SW 1271 (cell line): Measurements from ENCODE around the gene GGTA1.
"Not testable (repeated sequence)": the region's sequence is repeated elsewhere in the genome, so short reads cannot be mapped to it uniquely, and the experiment has no call there.

ENCODE experiments used
- DNase-seq, 2 experiments: peaks; one replicate each; lab custom pipeline; 2025; lab: John Stamatoyannopoulos, UW

Gene GGTA1

DNA sequence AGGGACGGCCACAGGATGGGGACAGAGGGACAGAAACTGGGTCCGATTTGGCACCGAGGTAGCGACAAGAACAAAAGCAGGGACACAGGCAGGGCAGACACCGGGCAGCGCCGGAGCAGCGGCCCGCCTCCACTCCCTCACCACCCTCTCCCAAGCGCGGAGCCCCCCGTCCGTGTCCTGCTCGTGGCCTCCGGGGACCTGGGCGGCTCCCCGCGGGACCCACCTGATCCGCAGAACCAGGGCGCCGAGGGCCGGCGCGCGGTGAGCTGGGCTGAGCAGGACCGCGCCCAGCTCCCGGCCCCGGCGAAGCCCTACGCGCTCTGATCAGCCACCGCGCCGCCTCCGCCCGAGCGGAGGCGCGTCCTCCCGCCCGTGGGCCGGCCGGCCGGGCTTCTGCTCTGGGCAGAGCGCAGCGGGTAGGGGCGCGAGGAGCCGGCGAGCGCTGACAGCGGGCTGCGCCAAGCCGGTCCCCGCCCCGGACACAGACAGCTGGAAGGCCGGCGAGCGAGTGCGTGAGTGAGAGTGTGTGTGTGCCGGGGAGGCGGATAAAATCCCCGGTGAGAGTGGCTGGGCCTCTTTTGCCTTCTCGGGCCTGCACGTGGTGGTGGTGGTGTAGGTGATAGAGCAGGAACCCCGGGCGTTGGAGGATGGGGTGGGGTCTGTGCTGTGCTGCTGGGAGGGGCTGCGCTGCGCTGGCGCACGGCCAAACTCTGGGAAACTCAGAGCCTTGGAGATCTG lies at the start of gene GGTA1:
GGTA1 (minus strand) TSS at position 418 of the 738 bp plus-strand sequence. CDS start 31,922 bp downstream, outside the sequence.
- DNase-seq, result peak in 1 of 2 experiments; percentile 44

DNA sequence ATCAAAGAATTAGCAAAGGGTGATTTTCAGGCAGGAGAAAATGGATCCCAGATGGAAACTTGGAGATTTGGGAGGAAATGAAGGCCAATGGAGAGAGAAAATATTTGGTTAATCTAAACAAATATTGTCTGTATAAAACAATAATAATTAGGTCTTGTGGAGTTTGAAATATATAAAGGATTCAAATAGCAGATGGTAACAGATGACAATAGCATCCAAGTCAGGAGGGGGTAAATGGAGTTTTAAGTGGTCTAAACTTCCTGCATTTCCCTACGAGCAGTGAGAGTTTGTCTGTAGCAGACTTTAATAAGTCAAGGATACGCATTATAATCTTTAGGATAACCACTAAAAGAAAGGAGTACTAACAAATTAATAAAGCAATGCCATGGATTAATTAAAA lies 49.0 kb upstream of the GGTA1 start:
- no peak for DNase-seq

DNA sequence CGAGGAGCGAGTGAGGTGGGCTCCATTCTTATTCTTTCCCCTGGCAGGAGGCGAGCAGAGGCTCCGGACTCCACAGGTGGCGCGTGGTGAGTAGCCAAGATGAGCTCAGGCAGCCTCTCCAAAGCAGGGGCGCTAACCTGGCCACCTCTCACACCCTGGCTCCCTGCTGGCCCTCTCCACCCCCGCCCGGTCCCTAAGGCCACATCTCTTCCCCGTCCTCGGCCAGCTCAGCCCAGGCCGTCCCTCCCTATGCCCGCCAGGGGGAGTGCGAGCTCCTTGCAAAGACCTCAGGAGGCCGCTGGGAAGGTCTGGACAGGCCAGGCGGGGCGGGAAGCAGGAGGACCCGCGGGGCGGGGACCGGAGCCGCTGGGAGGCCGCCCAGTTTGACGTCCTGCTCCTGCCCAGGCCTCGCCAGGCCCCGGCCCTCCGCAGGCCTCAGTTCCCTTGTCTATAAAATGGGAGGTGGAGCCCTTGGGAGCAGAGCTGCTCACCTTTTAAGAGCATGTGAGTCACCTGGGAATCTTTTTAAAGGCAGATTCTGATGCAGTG lies 46.3 kb upstream of the GGTA1 start:
- DNase-seq, result peak; percentile 92 to 94

DNA sequence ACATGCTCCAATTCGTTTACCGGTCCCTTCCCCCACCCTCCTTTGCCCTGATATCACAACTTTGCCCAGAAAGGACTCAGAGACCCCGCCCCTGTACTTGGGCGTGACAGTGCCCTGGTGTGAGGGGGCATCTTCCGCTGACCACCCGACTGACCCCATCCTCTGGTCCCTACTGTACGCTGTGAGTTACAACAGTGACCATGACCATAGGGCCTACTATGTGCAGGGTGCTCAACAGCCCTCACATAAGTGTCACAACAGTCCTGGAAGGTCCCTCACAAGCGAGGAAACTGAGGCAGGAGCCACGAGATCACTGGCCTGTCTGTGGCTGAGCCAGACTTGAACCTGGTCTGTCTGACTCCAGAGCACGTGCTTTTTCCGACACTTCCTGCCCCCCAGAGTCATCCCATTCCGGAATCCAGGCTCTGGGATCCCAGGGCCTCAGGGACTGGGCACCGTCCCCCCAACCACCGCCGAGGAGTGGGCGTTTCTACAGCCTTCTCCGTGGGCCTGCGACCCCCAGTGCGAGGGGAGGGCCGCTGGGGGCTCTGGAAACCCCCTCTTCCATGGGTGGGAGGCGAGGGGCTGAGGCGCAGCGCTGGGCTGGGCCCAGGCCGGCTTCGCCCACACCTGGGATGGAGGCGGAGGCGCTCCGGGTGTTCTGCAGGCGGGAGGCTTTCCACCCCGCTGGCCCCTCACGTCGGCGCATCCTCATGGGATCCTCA lies 45.7 kb upstream of the GGTA1 start:
- no peak for DNase-seq

DNA sequence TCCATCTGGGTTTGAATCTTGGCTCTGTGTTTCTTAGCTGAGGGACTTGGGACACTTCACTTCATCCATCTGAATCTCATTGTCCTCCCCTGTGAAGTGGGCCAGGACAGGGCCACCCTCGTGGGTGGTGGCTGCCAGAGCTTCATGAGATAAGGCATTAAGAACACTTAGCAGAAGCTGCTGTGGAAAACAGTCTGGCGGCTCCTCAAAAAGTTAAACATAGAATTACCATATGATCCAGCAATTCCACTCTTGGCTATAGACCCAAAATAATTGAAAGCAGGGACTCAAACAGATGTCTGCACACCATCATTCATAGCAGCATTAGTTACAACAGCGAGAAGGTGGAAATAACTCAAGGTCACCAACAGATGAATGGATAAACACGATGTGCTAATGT lies 42.4 kb upstream of the GGTA1 start:
- no peak for DNase-seq

DNA sequence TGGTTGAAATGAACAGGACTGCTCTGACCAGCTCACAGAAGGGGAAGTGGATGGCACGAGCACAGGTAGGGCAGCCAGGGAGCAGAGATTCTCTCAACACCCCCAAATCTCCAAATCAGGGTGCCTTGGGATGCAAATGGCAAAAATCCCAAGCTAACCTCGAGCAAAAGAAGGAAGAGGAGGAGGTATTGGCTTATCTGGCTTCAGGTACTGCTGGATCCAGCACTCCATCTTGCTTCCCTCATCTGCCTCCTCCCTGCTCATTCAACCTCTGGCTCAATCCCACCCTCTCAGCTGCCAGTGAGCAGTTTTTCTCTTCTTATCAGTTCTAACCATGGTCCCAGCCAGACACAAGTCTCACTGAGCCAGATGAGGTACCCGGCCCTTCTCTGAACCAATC lies 41.6 kb upstream of the GGTA1 start:
- DNase-seq, result no peak

DNA sequence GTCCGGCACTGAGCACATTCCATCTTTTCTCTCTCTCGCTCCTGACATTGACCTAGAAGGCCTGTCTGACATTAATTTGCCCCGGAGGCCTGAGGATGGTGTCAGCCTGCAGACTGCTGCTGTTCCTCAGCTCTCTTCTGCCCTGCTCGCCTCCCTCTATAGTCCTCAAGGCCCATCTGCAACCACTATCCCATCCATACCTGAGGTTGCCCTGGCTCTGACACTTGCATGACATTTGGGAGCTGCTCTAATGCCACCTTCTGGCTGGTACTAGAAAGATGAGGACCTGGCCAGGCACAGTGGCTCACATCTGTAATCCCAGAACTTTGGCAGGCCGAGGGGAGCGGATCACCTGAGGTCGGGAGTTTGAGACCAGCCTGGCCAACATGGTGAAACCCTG lies 38.6 kb upstream of the GGTA1 start:
- peak in 1 of 2 experiments; percentile 29 for DNase-seq

DNA sequence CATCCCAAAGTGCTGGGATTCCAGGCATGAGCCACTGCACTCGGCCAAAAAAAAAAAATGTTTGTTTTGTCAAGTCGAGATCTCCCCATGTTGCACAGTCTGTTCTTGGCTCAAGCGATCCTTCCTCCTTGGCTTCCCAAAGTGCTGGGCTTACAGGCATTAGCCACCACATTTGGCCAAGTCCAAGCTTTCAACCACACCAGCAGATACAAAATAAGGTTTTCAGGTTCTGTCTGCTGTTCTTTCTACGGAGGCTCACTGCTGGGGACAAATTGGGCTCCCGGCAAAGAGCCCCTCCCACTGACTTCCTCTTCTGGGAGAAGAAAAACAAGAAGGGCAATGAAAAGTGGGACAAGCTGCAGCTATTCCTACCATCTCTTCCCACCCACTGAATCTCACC lies 37.6 kb upstream of the GGTA1 start:
- DNase-seq, result no peak

DNA sequence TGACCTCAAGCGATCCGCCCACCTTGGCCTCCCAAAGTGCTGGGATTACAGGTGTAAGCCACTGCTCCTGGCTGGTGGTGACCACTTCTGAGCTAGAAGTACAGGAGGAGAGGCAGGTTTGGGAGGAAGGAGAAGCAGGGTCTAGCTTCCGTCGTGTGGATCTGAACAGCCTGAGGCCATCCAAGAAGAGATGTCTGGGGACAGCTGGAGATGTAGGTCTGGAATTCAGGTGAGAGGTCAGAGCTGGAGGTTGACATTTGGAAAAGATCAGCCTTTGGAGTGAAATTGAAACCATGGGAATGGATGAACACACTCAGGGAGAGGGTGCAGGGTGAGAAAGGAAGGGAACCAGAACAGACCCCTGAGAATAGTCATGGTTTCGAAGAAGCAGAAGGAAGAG lies 33.2 kb upstream of the GGTA1 start:
- no peak for DNase-seq

DNA sequence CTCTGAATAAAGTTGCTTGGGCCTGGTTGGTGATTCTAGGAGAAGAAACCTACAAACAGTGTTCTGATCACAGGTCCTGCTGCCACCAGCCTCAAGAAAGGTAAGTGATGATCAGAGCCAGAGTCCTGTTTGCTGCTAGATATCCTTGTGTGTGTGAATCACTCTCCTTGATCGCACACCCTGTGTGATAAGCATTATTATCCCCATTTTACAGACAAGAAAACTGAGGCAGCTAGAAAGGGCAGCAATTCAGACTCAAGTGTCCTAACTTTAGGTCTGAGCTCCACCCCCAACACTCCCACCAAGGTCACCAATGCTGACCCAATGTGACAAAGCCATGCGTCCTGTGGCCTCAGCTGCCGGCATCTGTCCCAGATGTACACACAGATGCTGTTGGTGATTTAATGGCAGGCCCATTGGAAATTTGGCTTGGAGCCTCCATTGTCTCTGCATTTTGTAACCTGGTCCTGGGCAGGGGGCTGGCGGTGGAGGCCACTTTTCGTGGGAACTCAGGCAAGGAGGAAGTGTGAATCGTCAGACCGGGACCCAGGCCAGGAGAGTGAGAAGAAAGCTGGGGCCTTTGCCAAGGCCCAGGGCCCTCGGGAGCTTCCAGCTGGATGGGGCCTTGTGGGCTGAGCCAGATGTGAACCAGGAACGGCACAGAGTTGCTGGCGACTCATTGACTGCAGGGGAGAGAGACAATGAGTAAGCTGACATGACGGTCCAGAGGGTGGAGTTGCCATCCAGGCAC lies 29.8 kb upstream of the GGTA1 start:
- DNase-seq, result peak in 1 of 2 experiments; percentile 48

DNA sequence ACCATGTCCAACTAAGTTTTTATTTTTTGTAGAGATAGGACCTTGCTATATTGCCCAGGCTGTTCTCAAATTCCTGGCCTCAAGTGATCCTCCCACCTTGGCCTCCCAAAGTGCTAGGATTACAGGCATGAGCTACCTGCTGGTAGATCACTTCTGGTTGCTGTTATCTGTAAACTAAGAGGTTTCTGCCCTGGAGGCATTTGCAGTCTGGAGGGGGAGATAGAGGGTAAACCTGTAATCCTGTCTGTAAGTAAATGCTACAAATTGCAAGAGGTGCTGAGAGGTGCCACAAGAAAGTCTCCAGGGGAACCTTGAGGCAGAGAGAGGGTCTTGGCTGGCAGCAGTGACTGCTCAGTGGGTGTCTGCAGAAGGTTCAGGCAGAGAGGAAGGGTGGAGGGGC lies 29.0 kb upstream of the GGTA1 start:
- no peak for DNase-seq

DNA sequence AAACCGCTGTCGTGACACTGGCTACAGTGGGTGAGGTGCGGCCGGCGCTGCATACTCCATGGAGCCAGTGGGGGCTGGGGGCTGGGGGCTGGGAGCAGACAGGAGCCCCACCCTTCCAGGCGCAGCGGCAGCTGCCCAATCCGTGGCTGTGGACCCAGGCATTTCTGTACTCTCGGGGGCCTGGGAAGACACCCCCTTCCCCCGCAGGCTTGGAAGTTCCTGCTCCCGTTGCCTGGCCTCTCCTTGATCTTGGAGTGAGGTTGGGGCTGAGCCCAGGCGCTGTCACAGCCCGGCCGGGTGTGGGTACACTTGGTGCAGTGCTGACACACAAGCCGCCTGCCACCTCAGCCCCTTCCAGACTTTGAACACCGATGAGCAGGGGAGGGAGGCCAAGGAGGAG lies 27.7 kb upstream of the GGTA1 start:
- DNase-seq, result no peak

DNA sequence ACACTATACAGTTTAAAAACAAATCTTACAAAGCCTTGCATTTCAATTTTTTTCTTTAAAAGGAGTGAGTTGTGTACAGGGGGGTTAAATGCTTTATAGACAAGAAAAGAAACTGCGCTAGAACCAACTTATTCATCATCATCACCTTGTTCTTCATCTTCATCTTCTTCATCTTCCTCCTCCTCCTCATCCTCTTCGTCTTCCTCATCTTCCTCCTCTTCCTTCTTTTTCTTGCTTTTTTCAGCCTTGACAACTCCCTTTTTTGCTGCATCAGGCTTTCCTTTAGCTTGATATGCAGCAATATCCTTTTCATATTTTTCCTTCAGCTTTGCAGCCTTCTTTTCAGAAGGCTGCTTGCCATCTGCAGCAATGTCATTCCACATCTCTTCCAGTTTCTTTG lies 20.0 kb upstream of the GGTA1 start:
- not testable (repeated sequence) for DNase-seq

DNA sequence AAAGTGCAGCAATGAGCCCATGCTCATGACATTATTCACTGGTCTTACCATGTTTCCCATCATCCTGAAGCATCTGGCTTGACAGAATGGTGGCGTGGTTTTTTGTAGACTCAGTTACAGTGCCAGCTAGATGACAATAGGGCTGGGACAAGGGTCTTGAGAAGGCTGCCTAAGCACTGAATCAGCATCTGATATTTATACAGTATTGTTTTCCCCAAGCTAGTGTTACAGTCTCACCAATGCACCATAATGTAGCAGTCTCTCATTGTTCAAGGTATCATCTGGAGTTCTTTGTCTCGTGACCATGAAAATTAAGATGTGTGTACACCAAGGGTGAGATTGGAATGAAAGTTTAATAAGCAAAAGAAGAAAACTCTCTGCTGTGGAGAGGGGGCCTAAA lies 19.0 kb upstream of the GGTA1 start:
- DNase-seq, result no peak

DNA sequence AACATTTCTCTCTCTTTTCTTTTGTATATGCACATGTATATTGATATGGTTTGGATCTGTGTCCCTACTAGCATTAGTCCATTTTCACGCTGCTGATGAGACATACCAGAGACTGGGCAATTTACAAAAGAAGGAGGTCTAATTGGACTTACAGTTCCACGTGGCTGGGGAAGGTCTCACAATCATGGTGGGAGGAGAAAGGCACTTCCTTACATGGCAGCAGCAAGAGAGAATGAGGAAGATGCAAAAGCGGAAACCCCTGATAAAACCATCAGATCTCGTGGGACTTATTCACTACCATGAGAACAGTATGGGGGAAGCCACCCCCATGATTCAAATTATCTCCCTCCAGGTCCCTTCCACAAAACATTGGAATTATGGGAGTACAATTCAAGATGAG lies 13.5 kb upstream of the GGTA1 start:
- not testable (repeated sequence) for DNase-seq

DNA sequence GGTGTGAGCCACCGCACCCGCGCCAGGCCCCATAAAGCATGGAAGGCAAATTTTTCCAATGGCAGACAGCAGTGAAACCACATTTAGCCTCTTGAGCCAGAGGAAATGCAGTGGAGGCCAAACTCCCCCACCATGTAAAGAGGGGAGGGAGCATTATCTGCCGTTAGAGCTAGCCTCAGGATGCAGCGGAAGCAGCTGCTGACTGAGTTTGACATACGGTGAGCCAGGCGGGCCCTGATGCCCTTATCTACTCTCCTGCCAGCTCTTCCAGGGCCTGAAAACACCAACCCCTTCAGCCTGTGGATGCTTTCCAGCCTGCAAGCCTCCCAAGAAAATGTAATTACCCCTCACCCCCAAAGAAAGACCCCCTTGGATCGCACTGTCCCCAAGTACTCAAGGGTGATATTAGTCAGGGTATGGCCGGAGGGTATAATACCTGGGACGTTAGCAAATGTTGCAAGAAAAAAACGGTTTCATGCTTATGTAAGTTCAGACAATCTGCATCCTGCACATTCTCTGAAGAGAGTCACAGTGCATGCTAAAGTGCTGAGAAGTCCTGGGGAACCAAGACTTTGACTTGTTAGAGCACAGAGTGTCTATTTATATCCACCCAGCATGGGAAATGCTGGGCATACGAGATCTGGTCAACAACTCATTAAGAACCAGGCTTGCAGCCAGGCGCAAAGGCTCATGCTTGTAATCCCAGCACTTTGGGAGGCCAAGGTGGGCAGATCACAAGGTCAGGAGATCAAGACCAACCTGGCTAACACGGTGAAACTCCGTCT lies 11.3 kb upstream of the GGTA1 start:
- DNase-seq, result no peak

DNA sequence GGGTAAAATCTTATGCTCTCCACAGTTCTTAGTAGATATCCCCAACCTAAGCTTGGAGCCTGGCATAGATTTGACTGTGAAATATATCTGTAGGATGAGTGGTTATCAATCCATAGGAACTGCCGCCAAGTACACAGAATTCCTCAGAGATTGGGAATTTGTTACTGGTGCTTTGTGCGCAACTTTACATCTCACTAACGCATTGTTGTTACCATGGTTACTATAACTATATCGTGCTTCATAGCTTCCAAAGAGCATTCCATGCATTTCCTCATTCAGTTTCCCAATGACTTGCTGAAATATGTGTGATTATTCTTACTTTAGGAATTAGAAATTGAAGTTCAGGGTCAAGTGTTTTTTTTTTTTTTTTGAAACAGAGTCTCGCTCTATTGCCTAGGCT lies 9.5 kb upstream of the GGTA1 start:
- DNase-seq, result no peak

DNA sequence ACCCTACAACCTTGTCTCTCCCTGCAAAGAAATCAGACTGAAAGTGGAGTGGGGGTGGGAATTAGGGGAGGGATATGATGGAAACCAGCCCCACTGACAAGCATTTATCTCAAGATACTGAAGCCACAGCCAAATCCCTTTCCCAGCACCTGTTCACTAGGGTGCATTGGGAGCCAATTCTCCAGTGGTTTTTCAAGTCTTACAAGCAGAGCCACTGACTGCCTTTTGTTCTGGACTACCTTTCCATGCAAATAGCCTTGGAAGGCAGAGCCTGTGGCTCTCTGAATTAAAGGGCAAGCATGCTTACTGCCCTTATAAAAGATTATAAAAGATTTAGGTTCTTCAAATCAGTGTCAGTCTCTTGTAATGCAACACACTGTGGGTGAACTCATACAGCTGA lies 8.8 kb upstream of the GGTA1 start:
- no peak for DNase-seq

DNA sequence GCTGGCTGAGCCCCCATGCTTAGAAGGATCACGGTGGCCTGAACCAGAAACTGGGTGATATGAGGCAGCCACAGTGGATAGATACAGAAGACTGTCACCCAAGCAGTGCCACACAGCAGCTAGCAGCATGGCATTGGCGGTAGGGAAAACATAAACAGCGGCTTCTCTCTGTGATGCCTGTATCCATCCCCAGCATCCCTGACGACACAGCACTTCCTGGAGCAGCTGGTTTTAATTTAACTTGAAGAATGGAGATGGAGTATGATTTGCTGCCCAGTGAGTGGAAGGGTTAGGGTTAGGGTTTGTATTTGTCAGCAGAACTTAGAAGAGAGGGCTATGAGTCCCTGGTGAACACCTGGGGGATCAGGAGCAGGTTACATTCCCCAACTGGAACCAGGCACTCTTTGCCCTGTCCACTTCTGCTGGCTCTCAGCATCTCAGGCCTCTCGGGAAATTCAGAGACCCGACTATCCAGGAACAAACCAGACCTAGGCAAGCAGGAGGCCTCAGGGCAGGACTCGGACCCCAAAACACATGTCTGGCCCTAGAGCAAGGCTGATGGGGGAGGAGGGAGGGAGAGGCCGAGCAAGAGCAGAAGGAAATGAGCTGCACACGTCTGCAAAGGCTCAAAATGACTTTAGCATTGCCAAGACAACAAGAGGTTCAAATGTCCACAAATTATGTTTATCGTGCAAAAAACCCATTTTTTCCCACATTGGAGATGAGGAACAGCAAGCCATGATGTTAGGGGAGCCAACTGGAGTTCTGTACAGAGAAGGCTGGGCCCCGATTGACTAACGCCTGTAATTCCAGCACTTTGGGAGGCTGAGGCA lies 6.5 kb upstream of the GGTA1 start:
- no peak for DNase-seq

DNA sequence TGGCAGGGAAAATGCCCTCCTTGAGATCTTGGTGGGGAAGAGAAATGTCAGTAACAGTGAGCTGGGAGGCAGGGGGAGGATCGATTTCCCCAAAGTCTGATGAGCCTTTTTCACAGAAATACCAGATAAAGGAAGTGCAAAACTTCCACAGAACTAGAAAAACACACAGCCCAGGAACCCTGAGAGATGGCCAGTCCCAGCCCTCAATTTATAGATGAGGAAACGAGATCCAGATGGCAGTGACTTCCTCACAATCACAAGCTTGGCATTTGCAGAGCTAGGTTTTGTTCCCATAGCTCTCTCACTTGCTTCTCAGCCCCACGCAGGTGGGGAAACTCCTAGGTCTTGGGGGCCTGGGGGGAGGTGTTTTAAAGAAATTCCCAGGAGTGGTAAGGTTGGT lies 3.8 kb upstream of the GGTA1 start:
- DNase-seq, result no peak

DNA sequence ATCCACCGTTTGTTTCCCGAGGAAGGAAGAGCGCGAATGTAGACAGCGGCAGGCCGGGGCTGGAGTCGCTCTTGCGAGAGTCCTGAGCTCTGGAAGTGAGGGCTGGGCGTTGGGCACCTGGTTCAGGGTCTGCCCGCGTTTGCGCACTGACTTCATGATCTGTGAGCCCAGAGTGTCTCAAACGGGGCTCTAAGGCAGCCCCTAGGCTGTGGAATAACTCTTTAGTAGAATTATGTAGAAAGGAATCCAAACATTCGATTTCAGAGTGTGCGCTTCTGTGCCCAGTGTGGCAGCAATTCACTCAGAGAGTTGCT lies 478 bp upstream of the GGTA1 start:
- DNase-seq, result no peak
